Measurements from ENCODE around the gene AUTS2.

Gene AUTS2

GRCh38 chr7:70134029-70134770, 535.9 kb downstream of the AUTS2 start:
- FAIRE-seq: no peak
- no peak for DNase-seq (ENCODE audit: insufficient read length, low spot score)

DNA sequence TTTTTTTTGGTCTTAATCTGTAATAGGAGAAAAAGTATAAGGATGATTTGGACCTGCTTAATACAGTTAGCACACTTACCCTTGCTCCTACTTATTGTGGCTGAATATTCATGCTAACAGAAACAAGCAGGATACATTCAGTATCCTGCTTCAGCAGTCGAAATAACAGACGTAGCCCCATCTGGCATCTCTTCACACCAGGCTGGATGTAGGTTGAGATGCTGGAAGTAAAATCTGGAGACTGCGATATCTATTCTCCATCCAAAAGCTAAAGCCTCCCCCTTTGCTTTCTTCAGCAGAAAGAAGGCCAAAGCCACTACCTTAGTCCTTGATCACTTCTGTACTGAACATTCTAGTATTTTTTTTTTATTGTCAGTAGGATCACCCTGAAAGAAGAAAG, 537.4 kb downstream of the AUTS2 start:
- FAIRE-seq: no peak
- no peak for DNase-seq (ENCODE audit: insufficient read length, low spot score)

DNA sequence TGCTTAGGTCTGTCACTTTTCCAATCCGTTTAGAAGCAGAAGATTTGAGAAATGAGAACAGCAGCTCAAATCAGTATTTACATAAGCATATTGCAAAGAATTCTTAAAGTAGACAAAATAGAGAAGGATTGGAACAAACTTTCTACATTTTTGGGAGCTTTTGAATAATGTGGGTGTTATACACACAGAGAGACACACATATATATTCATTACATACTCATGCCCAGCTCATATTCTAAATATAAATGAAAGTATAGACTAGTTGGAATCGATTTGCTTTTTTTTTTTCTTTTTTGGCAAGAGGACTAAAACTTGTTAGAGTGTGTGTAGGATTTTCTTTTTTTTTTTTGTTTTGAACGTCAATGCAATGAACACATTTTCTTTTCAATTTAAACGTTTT, 538.9 kb downstream of the AUTS2 start:
- FAIRE-seq: no peak
- DNase-seq (ENCODE audit: insufficient read length, low spot score): no peak

GRCh38 chr7:70142247-70142932, 544.1 kb downstream of the AUTS2 start:
- DNase-seq (ENCODE audit: insufficient read length, low spot score) (no peak), FAIRE-seq (no peak)

- FAIRE-seq (no peak), DNase-seq (ENCODE audit: insufficient read length, low spot score) (no peak)
These were observed 545.1 kb downstream of the AUTS2 start for GRCh38 chr7:70143075-70144044.

DNA sequence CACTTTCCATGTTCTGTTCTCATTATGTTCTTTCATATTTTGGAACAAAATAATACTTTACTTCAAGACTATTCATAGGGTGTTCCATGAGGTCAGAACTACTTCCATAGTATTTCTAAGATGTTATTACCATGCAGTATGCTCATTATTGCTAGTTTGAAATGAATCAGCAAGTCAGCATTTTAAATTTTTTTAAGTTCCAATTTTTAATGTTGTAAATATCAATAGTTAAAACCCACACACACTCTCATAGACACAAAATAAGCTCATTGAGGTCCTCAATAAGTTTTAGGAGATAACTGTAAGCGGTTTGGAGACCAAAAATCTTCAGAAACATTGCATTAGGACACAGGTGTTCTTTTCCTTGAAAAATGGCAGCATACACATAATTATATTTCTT, 550.7 kb downstream of the AUTS2 start:
- DNase-seq (ENCODE audit: insufficient read length, low spot score) (no peak), FAIRE-seq (no peak)

DNA sequence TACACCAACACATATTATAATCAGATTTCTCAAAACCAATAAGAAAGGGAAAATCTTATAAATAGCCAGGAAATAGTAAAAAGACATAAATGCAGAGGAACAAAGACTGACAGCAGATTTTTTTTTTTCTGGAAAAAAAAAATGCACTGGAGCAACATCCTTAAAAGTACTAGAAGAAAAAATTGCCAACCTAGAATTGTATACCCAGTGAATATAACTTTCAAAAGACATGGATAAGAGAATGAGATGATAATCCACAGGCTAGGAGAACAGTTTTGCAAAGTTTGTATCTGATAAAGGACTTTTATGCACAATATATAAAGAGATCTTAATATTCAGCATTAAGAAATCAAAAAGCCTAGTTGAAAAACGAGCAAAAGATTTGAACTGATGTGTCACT, 554.0 kb downstream of the AUTS2 start:
- FAIRE-seq: no peak
- no peak for DNase-seq (ENCODE audit: insufficient read length, low spot score)

DNA sequence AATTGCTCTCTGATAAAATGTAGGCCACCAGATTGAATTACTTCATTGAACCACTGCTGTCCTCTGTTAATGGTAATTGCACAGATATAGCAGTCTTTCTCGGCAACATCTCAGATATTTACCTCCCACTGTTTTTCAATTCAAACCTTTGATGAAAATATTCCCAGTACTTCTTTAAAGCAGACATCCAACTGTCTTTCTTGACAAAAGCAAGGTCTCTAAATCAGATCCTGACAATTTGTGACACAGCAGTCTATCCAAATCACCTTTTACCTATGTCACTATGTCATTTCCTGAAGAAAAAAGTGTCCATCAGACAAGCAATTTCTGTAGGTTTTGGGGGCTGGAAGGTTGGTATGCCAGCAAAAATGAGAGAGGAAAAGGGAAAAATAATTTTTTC, 555.7 kb downstream of the AUTS2 start:
- FAIRE-seq: no peak

GRCh38 chr7:70154521-70155180, 556.4 kb downstream of the AUTS2 start:
- no peak for FAIRE-seq
- no peak for DNase-seq (ENCODE audit: insufficient read length, low spot score)

More for the DNA sequence above, 555.7 kb downstream of the AUTS2 start:
- no peak for DNase-seq (ENCODE audit: insufficient read length, low spot score)

GRCh38 chr7:70156057-70156456, 557.8 kb downstream of the AUTS2 start:
- FAIRE-seq (no peak), DNase-seq (ENCODE audit: insufficient read length, low spot score) (no peak)

DNA sequence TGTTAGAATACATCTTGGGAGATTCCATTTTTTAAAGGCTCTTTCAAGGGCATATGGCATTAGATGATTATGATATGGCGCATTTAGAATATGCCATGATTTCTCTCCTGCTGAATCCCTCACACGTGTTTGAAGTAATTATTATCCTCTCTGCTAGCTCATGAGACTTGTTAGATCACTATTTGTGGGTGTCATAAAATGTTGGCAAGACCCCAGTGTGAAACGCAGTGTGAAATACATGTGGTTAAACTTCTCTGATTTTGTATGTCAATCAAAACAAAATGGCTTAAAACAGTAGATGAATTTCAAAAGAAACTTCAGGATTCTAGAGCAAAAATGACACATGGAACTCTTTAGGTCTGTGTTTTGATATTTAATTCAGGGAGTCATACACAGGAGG, 560.8 kb downstream of the AUTS2 start:
- FAIRE-seq (no peak), DNase-seq (ENCODE audit: insufficient read length, low spot score) (no peak)

- DNase-seq (ENCODE audit: insufficient read length, low spot score) (no peak), FAIRE-seq (no peak)
These were observed 567.3 kb downstream of the AUTS2 start for GRCh38 chr7:70165477-70166170.

DNA sequence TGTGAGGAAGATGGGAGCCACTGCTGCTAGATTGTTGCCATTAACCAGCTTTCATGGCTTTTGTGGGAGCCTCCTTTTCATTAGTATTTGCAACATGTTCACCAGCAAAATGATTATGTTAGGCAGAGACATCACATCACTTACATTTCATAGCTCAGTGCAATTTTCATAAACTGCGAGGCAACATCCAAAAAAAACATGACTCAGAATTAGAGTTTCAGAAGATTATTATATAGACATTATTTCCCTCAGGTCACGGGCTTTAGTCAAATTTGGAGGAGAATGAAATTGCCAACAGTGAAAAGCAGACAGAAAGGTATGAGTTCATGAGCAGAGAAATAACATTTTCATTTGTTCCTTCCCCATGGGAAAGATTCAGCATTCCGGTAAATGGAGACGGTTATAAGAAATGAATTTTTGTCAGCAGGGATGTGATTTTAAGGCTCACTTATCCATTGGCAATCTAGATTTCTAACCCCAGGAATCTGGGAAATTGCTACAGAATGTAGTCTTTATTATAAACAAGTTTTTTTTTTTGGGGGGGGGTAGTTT, 573.2 kb downstream of the AUTS2 start:
- DNase-seq (ENCODE audit: insufficient read length, low spot score) (no peak), FAIRE-seq (no peak)

DNA sequence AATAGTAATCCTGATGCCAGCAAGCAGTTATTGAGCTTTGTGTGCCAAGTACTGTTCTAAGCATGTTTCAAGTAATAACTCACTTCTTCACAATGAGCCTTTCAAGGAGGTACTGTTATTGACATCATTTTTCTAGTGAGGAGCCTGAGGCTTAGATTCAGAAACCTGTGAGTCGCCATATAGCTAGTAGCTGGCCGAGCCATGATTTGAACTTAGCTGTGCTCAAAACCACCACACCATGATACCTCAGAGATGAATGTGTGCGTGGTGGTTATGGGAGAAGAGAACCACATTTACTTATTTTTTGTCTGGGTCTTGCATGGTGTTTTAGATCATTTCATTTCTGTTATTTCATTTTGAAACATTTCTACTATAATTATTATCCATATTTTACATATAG, 578.9 kb downstream of the AUTS2 start:
- DNase-seq (ENCODE audit: insufficient read length, low spot score): no peak
- no peak for FAIRE-seq

GRCh38 chr7:70178211-70178610, 579.9 kb downstream of the AUTS2 start:
- no peak for DNase-seq (ENCODE audit: insufficient read length, low spot score)
- no peak for FAIRE-seq

GRCh38 chr7:70178787-70179186, 580.5 kb downstream of the AUTS2 start:
- no peak for FAIRE-seq
- DNase-seq (ENCODE audit: insufficient read length, low spot score): no peak

- DNase-seq (ENCODE audit: insufficient read length, low spot score): no peak
- FAIRE-seq: no peak
These were observed 584.2 kb downstream of the AUTS2 start for GRCh38 chr7:70182521-70182920.

DNA sequence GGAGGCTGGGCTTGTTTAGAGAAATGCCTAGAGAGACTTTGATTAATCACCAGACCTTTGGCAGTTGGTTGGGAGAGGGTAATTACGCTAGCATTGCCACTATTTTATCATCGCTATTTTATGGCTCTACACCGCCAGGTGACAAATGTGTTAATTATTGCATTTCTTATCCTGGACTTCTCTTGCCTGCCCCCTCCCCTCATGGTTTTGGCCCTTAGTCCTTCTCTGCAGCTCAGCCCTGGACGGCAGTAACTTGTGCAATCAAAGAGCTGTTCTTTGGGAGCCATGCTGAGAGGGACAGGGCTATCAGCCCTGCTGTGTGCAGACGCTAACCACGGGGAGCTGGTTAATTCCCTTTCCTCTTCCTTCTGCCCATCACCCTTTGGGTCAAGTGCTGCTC, 585.0 kb downstream of the AUTS2 start:
- DNase-seq (ENCODE audit: insufficient read length, low spot score): no peak
- FAIRE-seq: no peak

GRCh38 chr7:70188901-70189650, 590.8 kb downstream of the AUTS2 start:
- FAIRE-seq (no peak), DNase-seq (ENCODE audit: insufficient read length, low spot score) (no peak)

All from GM19239 (cell line).